ENCODE results near the gene GALNT1. TPM values are rescaled to one million over a fixed set of nuclear protein-coding genes. Genes with fewer than 3 reads are reported as not detected.
"Not testable (repeated sequence)": the region's sequence is repeated elsewhere in the genome, so short reads cannot be mapped to it uniquely, and the experiment has no call there.

The GALNT1 gene
- total RNA-seq, 1 experiment from 2014 or later: 54.7 TPM

- intact Hi-C loops (cut with micrococcal nuclease): no loop called here
- no TSS peak for BruUV-seq (replicated peaks)
- no peak for DNase-seq (ENCODE audit: low read depth, low spot score)
- Histone ChIP-seq H4K20me1 (ENCODE audit: insufficient read depth) (no peaks in the 10 kb centered on the region), H3K27ac (ENCODE audit: low read depth, low read length) (no peak overlapping the region), H3K79me2 (ENCODE audit: insufficient read depth, low read length) (no peaks in the 10 kb centered on the region), H3K4me2 (ENCODE audit: low read length) (no peak overlapping the region), H3K9ac (ENCODE audit: low read length) (no peak overlapping the region), H3K36me3 (ENCODE audit: control insufficient read depth in 1 of 2, insufficient read depth in 2 of 2, low read length in 2 of 2) (no peaks in the 10 kb centered on the region), H3K4me3 (replicated peaks in 1 of 2; ENCODE audit: low read depth in 1 of 2, low read length in 2 of 2) (no peak overlapping the region), H3K9me3 (ENCODE audit: control insufficient read depth in 1 of 2, insufficient read depth in 1 of 2, low read depth in 1 of 2, low read length in 2 of 2) (peaks cover 0 to 3% of the 10 kb centered on the region in 2 experiments; a peak in 1 of 4 replicates), H3K27me3 (ENCODE audit: insufficient read depth, low read length) (no peaks in the 10 kb centered on the region), H3K4me1 (ENCODE audit: control insufficient read depth in 1 of 2, insufficient read depth in 2 of 2, low read length in 2 of 2) (no peaks in the 10 kb centered on the region), H2AFZ (ENCODE audit: low read depth, low read length, poor library complexity, severe bottlenecking) (peak overlapping the region; percentile 20), H3K9me2 (ENCODE audit: insufficient read depth) (no peaks in the 10 kb centered on the region)
- ATAC-seq: no peak
- ChIA-PET RAD21 (ENCODE audit: low non-redundant PET in 1 of 2, low total read pairs in 2 of 2, uncharacterized antibody in 2 of 2, unreplicated experiment in 2 of 2) (no interaction called here), POLR2A (no interaction called here), CTCF (no interaction called here)
- no peak for TF ChIP-seq ELF1 (IDR thresholded peaks at IDR 0.05; ENCODE audit: borderline replicate concordance, low read depth)
Measured at GRCh38 chr18:35572644-35573043, 8.9 kb upstream of the GALNT1 start.

- H3K79me2 ChIP-seq (ENCODE audit: insufficient read depth, low read length): no peaks in the 10 kb centered on the region
- H3K9me3 ChIP-seq (ENCODE audit: control insufficient read depth in 1 of 2, insufficient read depth in 1 of 2, low read depth in 1 of 2, low read length in 2 of 2): peaks cover 0 to 3% of the 10 kb centered on the region in 2 experiments; a peak in 1 of 4 replicates
- no peaks in the 10 kb centered on the region for H3K27me3 ChIP-seq (ENCODE audit: insufficient read depth, low read length)
- no peak overlapping the region for H3K27ac ChIP-seq (ENCODE audit: low read depth, low read length)
- ChIA-PET RAD21 (ENCODE audit: low non-redundant PET in 1 of 2, low total read pairs in 2 of 2, uncharacterized antibody in 2 of 2, unreplicated experiment in 2 of 2) (no interaction called here), POLR2A (no interaction called here), CTCF (no interaction called here)
- no peak for DNase-seq (ENCODE audit: low read depth, low spot score)
- no peaks in the 10 kb centered on the region for H3K9me2 ChIP-seq (ENCODE audit: insufficient read depth)
- no peak overlapping the region for H3K4me3 ChIP-seq (replicated peaks in 1 of 2; ENCODE audit: low read depth in 1 of 2, low read length in 2 of 2)
- no peaks in the 10 kb centered on the region for H4K20me1 ChIP-seq (ENCODE audit: insufficient read depth)
- H3K36me3 ChIP-seq (ENCODE audit: control insufficient read depth in 1 of 2, insufficient read depth in 2 of 2, low read length in 2 of 2): no peaks in the 10 kb centered on the region
- H3K4me1 ChIP-seq (ENCODE audit: control insufficient read depth in 1 of 2, insufficient read depth in 2 of 2, low read length in 2 of 2): no peaks in the 10 kb centered on the region
- TF ChIP-seq JUND (IDR thresholded peaks at IDR 0.05) (no peak), EGR1 (IDR thresholded peaks at IDR 0.05; ENCODE audit: low read depth) (no peak), CEBPB (IDR thresholded peaks at IDR 0.05; ENCODE audit: low read depth) (no peak), YY1 (IDR thresholded peaks at IDR 0.05; ENCODE audit: extremely low read depth, insufficient replicate concordance, low read depth, low read length) (no peak), ATF3 (IDR thresholded peaks at IDR 0.05) (no peak)
- no peak overlapping the region for H3K9ac ChIP-seq (ENCODE audit: low read length)
- H3K4me2 ChIP-seq (ENCODE audit: low read length): no peak overlapping the region
- no TSS peak for BruUV-seq (replicated peaks)
- intact Hi-C loops (cut with micrococcal nuclease): no loop called here
- no peak for ATAC-seq
- no peak overlapping the region for H2AFZ ChIP-seq (ENCODE audit: low read depth, low read length, poor library complexity, severe bottlenecking)
Measured at GRCh38 chr18:35573531-35573930, 8.0 kb upstream of the GALNT1 start.

GRCh38 chr18:35576240-35576845 lies 5.2 kb upstream of the GALNT1 start:
- H3K9me2 ChIP-seq (ENCODE audit: insufficient read depth); H3K27ac ChIP-seq (ENCODE audit: low read depth, low read length); POLR2A ChIA-PET; RAD21 ChIA-PET (ENCODE audit: low non-redundant PET in 1 of 2, low total read pairs in 2 of 2, uncharacterized antibody in 2 of 2, unreplicated experiment in 2 of 2); H3K4me2 ChIP-seq (ENCODE audit: low read length); ATAC-seq; H3K9me3 ChIP-seq (ENCODE audit: control insufficient read depth in 1 of 2, insufficient read depth in 1 of 2, low read depth in 1 of 2, low read length in 2 of 2); intact Hi-C loops (cut with micrococcal nuclease); H3K9ac ChIP-seq (ENCODE audit: low read length); CTCF ChIA-PET; H3K36me3 ChIP-seq (ENCODE audit: control insufficient read depth in 1 of 2, insufficient read depth in 2 of 2, low read length in 2 of 2); DNase-seq (ENCODE audit: low read depth, low spot score); H2AFZ ChIP-seq (ENCODE audit: low read depth, low read length, poor library complexity, severe bottlenecking); H3K79me2 ChIP-seq (ENCODE audit: insufficient read depth, low read length); H3K4me1 ChIP-seq (ENCODE audit: control insufficient read depth in 1 of 2, insufficient read depth in 2 of 2, low read length in 2 of 2); BruUV-seq (replicated peaks); H3K4me3 ChIP-seq (replicated peaks in 1 of 2; ENCODE audit: low read depth in 1 of 2, low read length in 2 of 2); H4K20me1 ChIP-seq (ENCODE audit: insufficient read depth); H3K27me3 ChIP-seq (ENCODE audit: insufficient read depth, low read length): not testable (repeated sequence)
